PC-9 (cell line): ENCODE measurements around the gene COL6A1.

Experiments
- EZH2 ChIP-seq: fragments of 200-600 bp; sonication (generic); IDR thresholded peaks from 2 replicates; pipeline ENCODE4 v1.8.0; 2017; ENCODE audit warnings: antibody characterized with exemption, low read depth
- TF ChIP-seq, protein P1 (sequence below): fragments of 200-600 bp; sonication (generic); conservative IDR thresholded peaks from 2 replicates; pipeline ENCODE4 v1.6.1; 2017; ENCODE audit warnings: mixed run types, antibody characterized with exemption, mild to moderate bottlenecking, moderate library complexity

DNA sequence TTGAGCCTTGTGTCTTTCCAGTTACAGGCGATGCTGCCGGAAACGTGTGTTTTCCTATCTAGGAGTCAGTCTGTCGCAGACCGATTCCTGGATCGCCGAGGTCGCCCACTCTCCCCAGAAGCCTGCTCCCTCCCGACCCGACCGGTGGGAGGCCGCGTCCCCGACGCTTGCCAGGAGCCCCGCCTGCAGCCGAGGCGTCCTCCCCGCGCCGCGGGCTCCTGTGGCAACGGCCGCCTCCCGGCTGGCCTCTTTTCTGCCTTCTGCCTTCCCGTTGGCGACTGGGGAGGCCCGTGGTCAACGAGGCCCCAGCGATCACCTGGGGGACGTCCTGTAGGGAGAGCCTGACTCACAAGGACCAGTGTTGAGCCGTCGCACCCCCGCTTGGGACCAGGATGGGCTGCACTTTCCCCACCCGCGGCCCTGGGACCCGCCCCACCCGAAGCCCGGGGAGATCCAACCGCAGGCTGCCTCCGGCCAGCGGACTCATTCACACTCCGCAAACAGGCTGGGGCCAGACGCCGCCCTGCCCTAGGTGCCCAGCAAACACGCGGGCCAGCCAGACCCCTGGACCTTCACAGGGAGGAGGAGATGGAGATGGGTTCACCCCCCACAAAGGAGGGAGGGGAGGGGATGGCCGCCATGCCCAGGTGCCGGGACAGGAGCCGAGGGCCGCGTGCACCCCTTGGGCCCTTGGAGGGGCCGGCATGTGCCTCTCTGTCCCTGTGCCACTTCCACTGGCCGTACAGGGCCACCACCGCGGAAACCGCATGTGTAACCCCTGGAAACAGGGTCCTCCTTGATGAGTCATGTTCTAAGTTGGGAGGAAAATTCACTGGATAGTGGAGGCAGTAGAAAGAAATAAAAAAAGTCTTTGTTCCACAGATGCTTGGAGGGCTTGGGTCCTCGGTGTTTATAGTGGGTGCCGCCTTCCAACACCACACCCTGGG is 7.2 kb upstream of the COL6A1 start:
- TF ChIP-seq, protein P1, sequence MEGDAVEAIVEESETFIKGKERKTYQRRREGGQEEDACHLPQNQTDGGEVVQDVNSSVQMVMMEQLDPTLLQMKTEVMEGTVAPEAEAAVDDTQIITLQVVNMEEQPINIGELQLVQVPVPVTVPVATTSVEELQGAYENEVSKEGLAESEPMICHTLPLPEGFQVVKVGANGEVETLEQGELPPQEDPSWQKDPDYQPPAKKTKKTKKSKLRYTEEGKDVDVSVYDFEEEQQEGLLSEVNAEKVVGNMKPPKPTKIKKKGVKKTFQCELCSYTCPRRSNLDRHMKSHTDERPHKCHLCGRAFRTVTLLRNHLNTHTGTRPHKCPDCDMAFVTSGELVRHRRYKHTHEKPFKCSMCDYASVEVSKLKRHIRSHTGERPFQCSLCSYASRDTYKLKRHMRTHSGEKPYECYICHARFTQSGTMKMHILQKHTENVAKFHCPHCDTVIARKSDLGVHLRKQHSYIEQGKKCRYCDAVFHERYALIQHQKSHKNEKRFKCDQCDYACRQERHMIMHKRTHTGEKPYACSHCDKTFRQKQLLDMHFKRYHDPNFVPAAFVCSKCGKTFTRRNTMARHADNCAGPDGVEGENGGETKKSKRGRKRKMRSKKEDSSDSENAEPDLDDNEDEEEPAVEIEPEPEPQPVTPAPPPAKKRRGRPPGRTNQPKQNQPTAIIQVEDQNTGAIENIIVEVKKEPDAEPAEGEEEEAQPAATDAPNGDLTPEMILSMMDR: no peak
- TF ChIP-seq EZH2: no peak
